ENCODE results near the gene TMEM201.
"Not testable (repeated sequence)": the region's sequence is repeated elsewhere in the genome, so short reads cannot be mapped to it uniquely, and the experiment has no call there.

TMEM201 gene

DNA sequence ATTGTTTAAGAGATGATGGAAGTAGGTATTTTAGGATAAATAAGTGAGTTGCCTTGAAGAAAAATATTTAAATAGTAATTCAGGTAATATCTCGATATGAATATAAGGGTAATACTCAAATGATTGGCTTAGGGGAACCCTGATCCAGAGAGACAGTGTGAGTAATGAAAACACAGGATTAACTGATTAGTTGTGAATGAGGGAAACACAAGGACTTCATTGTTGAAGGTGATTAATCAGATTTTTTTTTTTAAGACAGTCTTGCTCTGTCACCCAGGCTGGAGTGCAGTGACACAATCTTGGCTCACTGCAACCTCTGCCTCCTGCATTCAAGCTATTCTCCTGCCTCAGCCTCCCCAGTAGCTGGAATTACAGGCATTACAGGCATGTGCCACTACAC is 36.7 kb upstream of the TMEM201 start:
- H3K4me3 ChIP-seq (ENCODE audit: low read depth, low read length): no peak overlapping the region
- DNase-seq (ENCODE audit: low read depth): no peak
- TF ChIP-seq, protein P1, sequence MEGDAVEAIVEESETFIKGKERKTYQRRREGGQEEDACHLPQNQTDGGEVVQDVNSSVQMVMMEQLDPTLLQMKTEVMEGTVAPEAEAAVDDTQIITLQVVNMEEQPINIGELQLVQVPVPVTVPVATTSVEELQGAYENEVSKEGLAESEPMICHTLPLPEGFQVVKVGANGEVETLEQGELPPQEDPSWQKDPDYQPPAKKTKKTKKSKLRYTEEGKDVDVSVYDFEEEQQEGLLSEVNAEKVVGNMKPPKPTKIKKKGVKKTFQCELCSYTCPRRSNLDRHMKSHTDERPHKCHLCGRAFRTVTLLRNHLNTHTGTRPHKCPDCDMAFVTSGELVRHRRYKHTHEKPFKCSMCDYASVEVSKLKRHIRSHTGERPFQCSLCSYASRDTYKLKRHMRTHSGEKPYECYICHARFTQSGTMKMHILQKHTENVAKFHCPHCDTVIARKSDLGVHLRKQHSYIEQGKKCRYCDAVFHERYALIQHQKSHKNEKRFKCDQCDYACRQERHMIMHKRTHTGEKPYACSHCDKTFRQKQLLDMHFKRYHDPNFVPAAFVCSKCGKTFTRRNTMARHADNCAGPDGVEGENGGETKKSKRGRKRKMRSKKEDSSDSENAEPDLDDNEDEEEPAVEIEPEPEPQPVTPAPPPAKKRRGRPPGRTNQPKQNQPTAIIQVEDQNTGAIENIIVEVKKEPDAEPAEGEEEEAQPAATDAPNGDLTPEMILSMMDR (conservative IDR thresholded peaks at IDR 0.05; ENCODE audit: low read depth, low read length): no peak

DNA sequence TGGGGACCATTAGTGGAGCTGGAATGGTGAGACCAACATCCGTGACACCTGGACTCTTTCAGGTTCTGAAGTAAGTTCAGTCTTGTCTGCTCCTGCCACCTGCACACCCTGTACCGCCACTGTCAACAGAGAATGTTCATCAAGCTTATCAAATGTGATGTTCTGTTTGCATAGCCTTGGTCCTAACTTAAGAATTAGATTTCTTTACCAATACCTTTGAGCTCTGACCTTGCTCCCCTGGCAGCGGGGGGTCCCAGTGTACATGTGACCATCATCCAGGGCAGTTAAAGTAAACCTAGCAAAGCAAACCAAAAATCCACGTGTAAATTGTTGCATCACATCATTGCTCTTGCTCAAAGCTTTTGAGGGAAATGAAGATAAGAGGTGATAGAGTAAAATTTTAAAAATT is 35.0 kb upstream of the TMEM201 start:
- no peak for DNase-seq (ENCODE audit: low read depth)
- TF ChIP-seq, protein P1 (conservative IDR thresholded peaks at IDR 0.05; ENCODE audit: low read depth, low read length): no peak
- no peak overlapping the region for H3K4me3 ChIP-seq (ENCODE audit: low read depth, low read length)

- no peak overlapping the region for H3K4me3 ChIP-seq (ENCODE audit: low read depth, low read length)
- TF ChIP-seq, protein P1 (conservative IDR thresholded peaks at IDR 0.05; ENCODE audit: low read depth, low read length): no peak
- DNase-seq (ENCODE audit: low read depth): no peak
These were observed 32.8 kb upstream of the TMEM201 start for GRCh38 chr1:9555942-9556341.

- TF ChIP-seq, protein P1 (conservative IDR thresholded peaks at IDR 0.05; ENCODE audit: low read depth, low read length): no peak
- DNase-seq (ENCODE audit: low read depth): no peak
These were observed 31.1 kb upstream of the TMEM201 start for GRCh38 chr1:9557624-9558023.

DNA sequence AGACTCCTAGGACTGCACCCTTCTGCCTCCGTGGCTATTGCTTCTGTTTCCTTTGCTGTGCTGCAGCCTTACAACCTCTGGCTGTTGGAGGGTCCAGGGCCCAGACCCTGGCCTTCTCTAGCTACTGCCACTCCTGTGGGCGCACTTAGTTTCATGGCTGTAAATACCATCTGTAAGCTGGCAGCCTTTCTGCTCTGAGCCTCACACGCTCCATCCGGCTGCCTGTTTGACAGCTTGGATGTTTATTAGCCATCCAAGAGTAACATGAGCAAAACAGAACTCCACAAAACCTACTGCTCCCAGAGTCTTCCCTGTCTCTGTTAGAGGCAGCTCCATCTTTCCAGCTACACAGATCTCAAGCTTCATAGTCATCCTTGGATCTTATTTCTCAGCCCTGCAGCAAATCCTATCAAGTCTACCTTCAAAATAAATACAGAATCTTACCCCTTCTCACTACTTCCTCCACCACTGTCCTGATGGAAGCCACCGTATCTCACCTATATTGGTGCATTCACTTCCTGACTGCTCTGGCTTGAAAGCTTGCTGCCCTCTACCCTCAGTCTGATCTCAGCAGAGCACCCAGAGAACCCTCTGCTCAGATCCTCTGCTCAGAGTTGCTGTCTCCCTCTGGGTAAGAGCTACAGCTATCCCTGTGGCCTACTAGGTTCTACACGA is 30.3 kb upstream of the TMEM201 start:
- no peak for DNase-seq (ENCODE audit: low read depth)
- TF ChIP-seq, protein P1 (conservative IDR thresholded peaks at IDR 0.05; ENCODE audit: low read depth, low read length): no peak
- H3K4me3 ChIP-seq (ENCODE audit: low read depth, low read length): no peak overlapping the region

More at GRCh38 chr1:9557624-9558023, 31.1 kb upstream of the TMEM201 start:
- no peak overlapping the region for H3K4me3 ChIP-seq (ENCODE audit: low read depth, low read length)

DNA sequence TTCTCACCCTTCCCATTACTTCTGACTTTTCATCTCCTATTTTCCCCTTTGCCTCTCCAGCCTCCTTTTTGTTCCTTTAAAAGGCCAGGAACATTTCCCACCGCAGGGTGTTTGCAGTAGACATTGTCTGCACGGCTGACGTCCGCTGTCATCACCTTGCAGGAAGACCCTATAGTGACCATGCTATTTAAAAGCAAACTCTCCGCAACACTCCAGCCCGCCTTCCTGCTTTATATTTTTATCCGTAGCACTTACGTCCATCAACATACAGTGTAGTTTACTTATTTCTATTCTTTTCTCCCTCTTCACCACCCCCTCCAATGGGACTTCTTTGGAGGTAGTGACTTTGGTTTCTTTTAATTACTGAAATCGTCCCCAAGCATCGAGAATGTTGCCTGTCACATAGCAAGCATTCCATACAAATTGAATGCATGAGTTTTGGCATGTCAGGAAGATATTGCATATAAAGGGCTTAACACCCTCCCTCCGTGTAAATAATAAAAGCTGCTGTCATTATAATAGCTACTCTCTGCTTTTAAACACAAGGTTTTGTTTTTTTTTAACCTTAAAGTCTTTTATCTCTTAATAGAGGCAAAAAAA is 29.7 kb upstream of the TMEM201 start:
- H3K4me3 ChIP-seq (ENCODE audit: low read depth, low read length): no peak overlapping the region
- TF ChIP-seq, protein P1 (conservative IDR thresholded peaks at IDR 0.05; ENCODE audit: low read depth, low read length): no peak
- no peak for DNase-seq (ENCODE audit: low read depth)

DNA sequence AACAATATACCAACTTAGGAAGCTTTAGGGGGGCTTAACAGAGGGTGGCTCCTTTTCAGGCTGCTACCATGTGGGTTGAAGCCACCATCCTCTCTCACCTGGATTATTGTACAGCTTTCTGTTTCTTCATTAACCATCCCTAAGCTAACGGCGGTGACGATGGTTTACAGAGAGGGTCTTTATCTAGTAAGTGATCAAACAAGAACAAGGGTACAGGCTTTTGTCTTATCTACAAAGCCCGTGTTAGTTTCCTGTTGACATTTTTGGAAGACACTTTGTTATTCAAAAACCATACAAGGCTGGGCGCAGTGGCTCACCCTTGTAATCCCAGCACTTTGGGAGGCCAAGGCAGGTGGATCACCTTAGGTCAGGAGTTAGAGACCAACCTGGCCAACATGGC is 29.0 kb upstream of the TMEM201 start:
- no peak for DNase-seq (ENCODE audit: low read depth)
- TF ChIP-seq, protein P1 (conservative IDR thresholded peaks at IDR 0.05; ENCODE audit: low read depth, low read length): no peak
- no peak overlapping the region for H3K4me3 ChIP-seq (ENCODE audit: low read depth, low read length)

GRCh38 chr1:9560090-9560489 is 28.6 kb upstream of the TMEM201 start:
- DNase-seq (ENCODE audit: low read depth); H3K4me3 ChIP-seq (ENCODE audit: low read depth, low read length): not testable (repeated sequence)
